ENCODE results near the gene EFNA5.

EFNA5 gene

DNA sequence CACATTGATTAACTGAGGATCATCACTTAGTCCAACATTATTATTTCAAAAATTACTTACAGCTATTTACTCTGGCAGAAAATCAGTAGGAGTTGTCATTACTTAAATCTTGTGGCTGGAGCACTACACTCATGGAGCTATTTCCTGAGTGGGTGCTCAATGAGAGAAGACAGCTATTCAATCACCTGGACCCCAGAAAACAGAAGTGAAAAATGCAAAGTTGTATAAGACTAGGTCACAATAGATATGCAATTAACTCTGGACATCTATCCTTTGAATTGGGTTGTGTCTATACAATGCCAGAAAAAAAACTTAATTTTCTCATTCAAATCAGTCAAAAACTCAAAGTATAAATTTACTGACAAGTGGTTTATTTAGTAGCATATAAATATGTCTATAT, 340.9 kb downstream of the EFNA5 start:
- no peak overlapping the region for H3K4me3 ChIP-seq (ENCODE audit: low read depth in 1 of 2, low read length in 2 of 2)
- no peak for TF ChIP-seq CTCF (IDR thresholded peaks at IDR 0.05; ENCODE audit: borderline replicate concordance, extremely low read depth, low read length, poor library complexity, severe bottlenecking)
- TF ChIP-seq EZH2 (IDR thresholded peaks at IDR 0.05; ENCODE audit: borderline replicate concordance, low read depth, low read length, severe bottlenecking) = no peak
- H3K4me2 ChIP-seq (ENCODE audit: insufficient read depth, low read length) = no peak overlapping the region
- no peaks in the 10 kb centered on the region for H3K4me1 ChIP-seq (ENCODE audit: insufficient read depth, low read length)
- no peaks in the 10 kb centered on the region for H3K36me3 ChIP-seq (ENCODE audit: insufficient read depth, low read length)
- no peaks in the 10 kb centered on the region for H3K79me2 ChIP-seq (ENCODE audit: insufficient read depth, low read length)
- no peak overlapping the region for H3K27ac ChIP-seq (ENCODE audit: low read length)
- ATAC-seq (ENCODE audit: insufficient read depth, low read depth) = no peak
- H4K20me1 ChIP-seq (ENCODE audit: insufficient read depth, low read length) = no peaks in the 10 kb centered on the region
- no peak overlapping the region for H2AFZ ChIP-seq (ENCODE audit: low read depth, low read length)
- H3K27me3 ChIP-seq (ENCODE audit: insufficient read depth, low read length, poor library complexity) = no peaks in the 10 kb centered on the region
- no peak for DNase-seq
- H3K9ac ChIP-seq (ENCODE audit: low read depth, low read length) = no peak overlapping the region
- no peaks in the 10 kb centered on the region for H3K9me3 ChIP-seq (ENCODE audit: insufficient read depth, low read length, severe bottlenecking)

All from DND-41 (cell line).